ENCODE measurements around the gene FMNL1.

GRCh38 chr17:45201457-45201856 is 20.2 kb upstream of the FMNL1 start:
- TF ChIP-seq CTCF (IDR thresholded peaks at IDR 0.05; ENCODE audit: insufficient read depth, low read length), result no peak
- no peak for TF ChIP-seq POLR2AphosphoS5 (IDR thresholded peaks at IDR 0.05; ENCODE audit: low read depth)

Measured in HL-60 (cell line).